ENCODE data around the gene RGP1.

Gene RGP1

GRCh38 chr9:35748858-35749514, at the start of gene RGP1, which contains the start of gene GBA2:
RGP1 (plus strand) TSS chr9:35749287; CDS start chr9:35749756, 469 bp downstream.
GBA2 (minus strand) TSS chr9:35749228; CDS start chr9:35748704, 524 bp downstream.
- no peak for FAIRE-seq

GRCh38 chr9:35700031-35700430, 49.1 kb upstream of the RGP1 start:
- FAIRE-seq, result no peak

DNA sequence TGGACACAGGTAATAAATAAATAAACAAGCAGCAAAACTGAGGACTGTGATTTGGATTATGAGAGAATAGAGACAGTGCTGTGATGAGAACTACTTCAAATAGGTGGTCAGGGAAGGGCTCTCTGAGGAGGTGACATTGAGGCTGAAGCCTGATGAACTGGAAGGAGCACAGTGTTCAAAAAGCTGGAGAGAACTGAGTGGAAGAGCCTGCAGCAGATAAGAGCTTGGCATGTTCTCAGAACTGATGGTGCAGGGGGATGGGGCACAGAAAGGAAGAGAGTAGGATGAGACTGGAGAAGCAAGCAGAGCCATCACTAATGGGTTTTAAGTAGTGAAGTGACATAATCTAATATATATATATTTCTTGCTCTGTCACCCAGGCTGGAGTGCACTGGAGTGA, 48.1 kb upstream of the RGP1 start:
- no peak for FAIRE-seq

DNA sequence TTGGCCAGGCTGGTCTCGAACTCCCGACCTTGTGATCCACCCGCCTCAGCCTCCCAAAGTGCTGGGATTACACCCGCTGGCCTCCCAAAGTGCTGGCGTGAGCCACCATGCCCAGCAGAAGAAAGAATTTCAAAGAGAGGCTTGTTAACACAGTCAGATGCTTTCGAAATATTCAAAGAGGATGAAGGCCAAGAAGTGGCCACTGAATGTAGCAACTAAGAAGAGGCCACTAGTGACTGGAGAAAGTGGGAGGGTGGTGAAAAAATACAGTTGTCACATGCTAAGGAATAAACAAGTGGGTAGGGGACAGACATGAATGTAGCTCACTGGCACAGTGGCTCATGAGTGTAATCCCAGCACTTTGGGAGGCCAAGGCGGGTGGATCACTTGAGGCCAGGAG, 46.4 kb upstream of the RGP1 start:
- FAIRE-seq, result no peak

DNA sequence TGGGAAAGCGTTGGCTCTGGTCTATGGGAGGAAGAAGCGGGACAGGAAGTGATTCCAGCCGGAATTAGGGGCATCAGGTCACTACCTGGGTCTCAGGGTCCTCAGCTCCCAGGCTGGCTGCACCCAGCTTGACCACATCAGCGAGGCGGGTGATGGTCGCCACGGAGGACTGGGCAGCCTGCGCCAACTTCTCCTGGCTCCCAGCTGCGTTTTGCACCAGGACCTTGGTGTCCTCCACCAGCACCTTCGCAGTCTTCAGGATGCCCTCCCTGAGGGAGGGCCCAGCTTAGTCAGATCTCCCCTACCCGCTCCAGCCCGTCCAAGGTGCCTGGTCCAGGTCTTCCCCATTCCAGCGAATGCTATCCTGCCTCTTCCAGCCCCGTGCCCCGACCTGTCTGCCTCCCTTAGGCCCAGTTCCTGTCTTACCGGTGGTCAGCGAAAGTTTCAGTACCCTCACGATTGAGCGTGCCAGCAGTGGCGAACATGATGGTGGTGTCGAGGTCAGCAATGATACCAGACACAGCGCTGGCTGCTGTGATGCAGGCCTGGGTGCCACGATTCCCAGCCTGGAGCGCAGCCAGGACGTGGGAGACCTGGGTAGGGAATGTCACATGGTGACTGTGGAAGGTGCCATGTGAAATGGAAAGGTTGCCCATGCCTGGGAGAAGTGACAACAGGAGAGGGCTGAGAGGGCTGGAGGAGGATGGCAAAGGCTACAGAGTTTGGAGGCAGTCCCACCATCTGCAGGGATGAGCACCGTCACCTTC, 45.0 kb upstream of the RGP1 start:
- FAIRE-seq, result no peak

DNA sequence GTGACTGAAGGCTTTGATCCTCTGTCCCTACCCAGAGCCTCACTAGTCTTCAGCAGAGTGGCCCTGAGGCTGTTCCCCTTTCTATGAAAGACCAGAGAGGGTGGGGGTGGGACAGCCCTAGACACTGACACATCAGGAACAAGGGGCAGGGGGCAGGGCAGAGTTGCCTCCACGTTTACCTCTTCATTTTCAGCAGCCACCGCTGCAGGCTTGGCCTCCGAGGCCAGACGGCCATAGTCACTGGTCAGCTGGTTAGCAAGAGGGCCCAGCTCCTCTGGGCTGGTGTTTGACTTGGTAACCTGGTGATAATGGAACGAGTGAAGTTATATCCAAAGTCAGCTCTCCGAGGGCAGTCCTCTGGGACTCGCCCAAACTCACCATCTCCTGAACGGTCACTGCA, 43.7 kb upstream of the RGP1 start:
- no peak for FAIRE-seq

GRCh38 chr9:35705836-35706430, 43.2 kb upstream of the RGP1 start:
- no peak for FAIRE-seq

GRCh38 chr9:35706951-35707350, 42.1 kb upstream of the RGP1 start:
- FAIRE-seq, result no peak

DNA sequence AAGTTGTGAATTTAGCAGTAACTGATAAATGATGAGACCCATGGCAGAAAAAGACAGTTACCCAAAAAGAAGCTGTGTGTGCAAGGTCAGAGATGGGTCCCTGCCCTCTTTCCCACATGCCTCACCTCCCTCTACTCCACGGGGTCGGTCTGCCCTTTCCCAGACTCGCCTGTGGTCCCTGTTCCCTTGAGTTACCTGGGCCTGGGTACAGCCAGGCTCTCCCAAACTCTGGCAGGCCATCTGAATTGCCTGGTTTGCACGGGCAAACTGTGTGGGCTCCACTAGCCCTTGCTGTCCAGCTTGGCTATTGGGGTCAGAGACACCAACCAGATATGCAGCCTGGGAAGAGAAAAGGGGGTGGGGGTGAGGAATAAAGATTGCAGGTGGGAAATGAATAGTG, 40.9 kb upstream of the RGP1 start:
- no peak for FAIRE-seq

- FAIRE-seq, result no peak
These were observed 38.1 kb upstream of the RGP1 start for GRCh38 chr9:35710818-35711500.

DNA sequence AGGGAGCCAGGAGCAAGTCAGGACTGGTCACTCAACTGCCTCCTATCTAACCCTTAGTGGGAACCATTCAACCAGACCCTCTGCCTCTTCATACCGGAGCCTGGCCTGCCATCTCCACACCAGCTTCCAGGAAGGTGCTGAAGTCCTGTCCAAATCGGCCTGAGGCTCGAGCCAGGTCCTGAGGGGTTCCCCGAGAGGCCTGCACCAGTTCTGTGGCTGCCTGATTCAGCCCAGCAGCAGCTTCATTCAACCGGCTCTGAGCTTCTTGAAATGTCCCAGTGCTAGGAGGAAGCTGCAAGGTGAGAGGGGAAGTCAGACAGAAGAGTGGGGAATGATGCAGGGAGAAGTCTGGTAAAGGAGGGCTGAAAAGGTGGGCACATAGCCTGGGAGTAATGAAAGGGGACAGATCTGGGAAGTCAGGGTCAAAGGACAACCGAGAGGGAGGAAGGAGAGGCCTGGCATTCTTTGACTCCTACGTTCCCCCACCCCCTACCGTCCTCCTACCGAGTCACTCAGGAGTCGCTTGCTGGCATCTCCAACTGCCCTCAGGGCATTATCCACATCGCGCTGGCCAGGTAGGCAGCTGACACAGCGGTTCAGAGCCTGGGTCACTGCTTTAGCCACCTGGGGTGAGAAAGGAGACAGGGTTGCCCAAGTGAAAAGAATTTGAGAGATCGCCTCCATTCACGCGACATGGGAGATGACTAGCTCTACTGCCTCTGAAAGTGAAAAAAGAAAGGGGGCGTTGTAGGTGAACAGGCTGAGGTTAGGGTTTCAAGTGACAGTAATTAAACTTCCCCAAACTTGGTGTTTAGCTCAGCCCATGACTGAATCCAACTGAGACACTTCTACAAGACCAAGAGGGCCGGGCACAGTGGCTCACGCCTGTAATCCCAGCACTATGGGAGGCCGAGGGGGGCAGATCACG, 37.3 kb upstream of the RGP1 start:
- FAIRE-seq, result no peak

GRCh38 chr9:35712762-35713400, 36.2 kb upstream of the RGP1 start:
- FAIRE-seq, result no peak

DNA sequence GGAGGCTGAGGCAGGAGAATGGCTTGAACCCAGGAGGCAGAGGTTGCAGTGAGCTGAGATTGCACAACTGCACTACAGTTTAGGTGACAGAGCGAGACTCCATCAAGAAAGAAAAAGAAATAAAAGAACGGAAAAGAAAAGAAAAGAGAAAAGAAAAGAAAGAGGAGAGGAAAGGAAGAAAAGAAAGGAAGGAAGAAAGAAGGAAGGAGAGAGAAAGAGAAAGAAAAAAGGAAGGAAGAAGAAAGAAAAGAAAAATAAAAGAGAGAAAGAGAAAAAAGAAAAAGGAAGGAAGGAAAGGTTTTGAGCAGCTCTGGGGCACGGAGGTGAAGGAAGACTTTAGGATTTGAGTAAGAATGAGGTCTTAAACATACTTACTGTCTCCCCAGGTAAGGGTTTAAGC, 35.5 kb upstream of the RGP1 start:
- FAIRE-seq, result no peak

DNA sequence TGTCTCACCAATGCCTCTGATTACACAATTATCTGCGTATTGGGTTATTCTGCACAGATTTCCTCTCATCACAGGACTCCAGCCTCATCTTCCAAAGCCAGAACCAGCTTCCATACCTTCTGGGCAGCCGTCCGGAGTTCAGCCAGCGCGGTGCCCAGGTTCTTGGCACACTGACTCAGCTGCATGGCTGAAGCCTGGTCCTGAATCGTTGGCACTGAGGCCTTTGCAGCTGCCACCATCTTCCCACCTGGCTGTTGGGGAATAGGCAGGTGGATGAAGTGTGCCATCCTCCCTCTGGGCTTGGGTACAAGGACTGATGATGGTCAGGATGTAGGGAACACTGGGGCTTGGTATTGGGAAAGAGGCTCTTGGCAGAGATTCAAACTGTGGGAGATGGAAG, 35.0 kb upstream of the RGP1 start:
- FAIRE-seq, result no peak

- no peak for FAIRE-seq
These were observed 34.4 kb upstream of the RGP1 start for GRCh38 chr9:35714579-35715252.

- FAIRE-seq, result no peak
These were observed 32.9 kb upstream of the RGP1 start for GRCh38 chr9:35716230-35716629.

DNA sequence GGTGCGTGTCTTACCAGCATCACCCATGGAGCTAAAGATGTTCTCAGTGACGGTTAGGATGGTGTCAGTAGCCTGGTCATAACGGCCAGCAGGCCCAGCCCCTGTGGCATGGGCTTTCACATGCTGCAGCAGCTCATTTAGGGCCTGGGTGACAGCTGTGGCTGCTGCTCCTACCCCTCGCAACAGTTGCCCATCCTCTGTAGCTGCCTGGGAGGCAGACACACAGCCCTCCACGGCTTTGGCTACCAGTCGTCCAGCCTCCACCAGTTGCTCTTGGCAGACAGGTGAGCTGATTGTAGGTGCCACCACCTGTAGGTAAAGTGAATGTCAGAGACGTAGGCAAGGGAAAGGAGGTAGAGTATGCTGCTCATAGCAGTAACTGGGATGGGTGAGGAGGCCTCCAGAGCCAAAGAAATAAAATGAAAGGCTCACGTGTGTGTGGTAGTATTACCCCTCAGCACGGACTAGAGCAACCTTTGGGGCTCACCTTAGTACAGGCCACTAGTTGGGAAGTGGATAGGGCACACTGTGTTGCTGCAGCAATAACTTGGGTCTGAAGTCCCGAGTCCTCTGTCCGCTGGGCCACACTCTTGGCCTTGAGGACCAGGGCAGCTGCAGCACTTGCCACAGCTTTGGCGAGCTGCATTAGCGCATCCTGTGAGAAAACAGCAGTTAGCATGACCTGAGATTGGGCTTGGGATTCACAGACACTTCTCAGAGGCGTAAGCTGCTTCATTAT, 31.8 kb upstream of the RGP1 start:
- FAIRE-seq, result no peak

- FAIRE-seq, result no peak
These were observed 30.2 kb upstream of the RGP1 start for GRCh38 chr9:35718721-35719511.

DNA sequence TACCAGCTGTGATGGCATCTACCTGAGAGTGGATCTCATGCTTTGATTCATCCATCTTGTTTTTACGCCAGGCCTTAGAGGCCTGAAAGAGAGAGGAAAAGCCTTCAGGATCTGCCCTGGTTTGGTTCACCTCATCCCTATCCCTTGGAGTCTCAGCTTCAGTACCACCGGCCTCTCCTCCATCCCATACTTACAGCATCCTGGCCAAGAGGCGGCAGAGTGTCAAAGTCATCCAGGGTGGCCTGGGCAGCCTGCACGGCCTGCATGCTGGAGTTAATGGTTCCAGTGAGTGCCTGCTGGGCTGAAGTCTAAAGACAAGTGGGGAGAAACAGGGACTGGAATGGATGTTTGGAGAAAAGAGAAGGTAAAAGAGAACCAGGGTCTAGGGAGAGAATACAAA, 29.5 kb upstream of the RGP1 start:
- FAIRE-seq, result no peak

- FAIRE-seq, result no peak
These were observed 25.7 kb upstream of the RGP1 start for GRCh38 chr9:35723426-35723825.
